Measurements from ENCODE around the gene SRSF4. TPM values are rescaled to one million over a fixed set of nuclear protein-coding genes. Genes with fewer than 3 reads are reported as not detected.
A peak's percentile ranks its signal among the peaks of the same experiment; 100 is the strongest.

SRSF4 gene
- total and polyA plus RNA-seq, 9 of the 15 experiments (the other 6 are each of a cell fraction or from before 2014, with no cell fraction given), result 15.9 to 132 (median 82.0) TPM

- TF ChIP-seq GTF2B (IDR thresholded peaks at IDR 0.05; ENCODE audit: extremely low read depth, insufficient read length) (no peak), ZNF507 (tag; conservative IDR thresholded peaks at IDR 0.05) (no peak), ZNF165 (CRISPR knock-in tag; IDR thresholded peaks at IDR 0.05; ENCODE audit: borderline replicate concordance) (no peak), HNRNPK (IDR thresholded peaks at IDR 0.05; ENCODE audit: low read depth, low read length, poor library complexity, severe bottlenecking) (no peak), SIX5 (IDR thresholded peaks at IDR 0.05; ENCODE audit: borderline replicate concordance in 1 of 2, insufficient read depth in 1 of 2, low read depth in 1 of 2, low read length in 2 of 2) (no peak), GABPB1 (CRISPR knock-in tag; IDR thresholded peaks at IDR 0.05) (peak; percentile 61; the same call in 1 of the 2 replicates), SMAD1 (IDR thresholded peaks at IDR 0.05; ENCODE audit: low read depth, low read length, partially characterized antibody) (no peak), RREB1 (CRISPR knock-in tag; IDR thresholded peaks at IDR 0.05) (0 out of 2 replicates have a peak, but pooled peaks have one; percentile 38), E2F3 (CRISPR knock-in tag; IDR thresholded peaks at IDR 0.05) (peak; percentile 80; the same call in 1 of the 2 replicates), ATF7 (IDR thresholded peaks at IDR 0.05) (peak; percentile 92), CHAMP1 (IDR thresholded peaks at IDR 0.05) (no peak), ZC3H8 (IDR thresholded peaks at IDR 0.05) (no peak), GTF2E2 (tag; IDR thresholded peaks at IDR 0.05) (no peak), SAP30 (IDR thresholded peaks at IDR 0.05; ENCODE audit: borderline replicate concordance, insufficient read depth, low read depth, low read length, poor library complexity, severe bottlenecking) (peak; percentile 97), KDM1A (IDR thresholded peaks at IDR 0.05) (peak in 1 of 2 experiments; percentile 51; a peak in 2 of 4 replicates)
These were observed 49.1 kb upstream of the SRSF4 start, which contains the start of gene MECR (continued) for GRCh38 chr1:29230553-29231378.

Measured in K562 (cell line).